Measurements from ENCODE around the gene NEK5. TPM values are rescaled to one million over a fixed set of nuclear protein-coding genes. Genes with fewer than 3 reads are reported as not detected.

The NEK5 gene
- polyA plus RNA-seq, 3 donors = 0.07 TPM; not detected in 2

- no peak overlapping the region for H3K27ac Mint-ChIP-seq
- H3K4me2 ChIP-seq (replicated peaks; ENCODE audit: extremely low read depth, low read length, poor library complexity, severe bottlenecking) = no peak overlapping the region
These were observed 3.3 kb downstream of the NEK5 start for GRCh38 chr13:52125547-52125946.

GRCh38 chr13:52118595-52118994 is 10.3 kb downstream of the NEK5 start:
- Histone ChIP-seq H3K4me2 (replicated peaks; ENCODE audit: extremely low read depth, low read length, poor library complexity, severe bottlenecking) (no peak overlapping the region), H4K20me1 (ENCODE audit: insufficient read depth, low read length) (no peaks in the 10 kb centered on the region), H3K9me3 (replicated peaks in 1 of 2; ENCODE audit: control insufficient read depth in 1 of 2, insufficient read depth in 1 of 2, low read length in 2 of 2) (no peaks in the 10 kb centered on the region), H3K4me1 (ENCODE audit: control insufficient read depth in 1 of 2, insufficient read depth in 2 of 2, low read length in 2 of 2) (no peaks in the 10 kb centered on the region), H3K9ac (ENCODE audit: insufficient read depth, low read length, poor library complexity, severe bottlenecking) (no peak overlapping the region), H3K79me2 (ENCODE audit: insufficient read depth, low read length) (no peaks in the 10 kb centered on the region), H3K4me3 (replicated peaks in 1 of 3; ENCODE audit: low read depth in 2 of 3, low read length in 3 of 3) (no peak overlapping the region), H3K27ac (ENCODE audit: low read depth in 1 of 2, low read length in 2 of 2) (no peak overlapping the region), H2AFZ (ENCODE audit: insufficient read depth, low read depth, low read length, poor library complexity, severe bottlenecking) (no peak overlapping the region), H3K27me3 (ENCODE audit: control insufficient read depth in 2 of 2, insufficient read depth in 2 of 2, low read length in 2 of 2) (peaks cover 0 to 3% of the 10 kb centered on the region in 2 donors), H3K36me3 (replicated peaks in 1 of 2; ENCODE audit: control insufficient read depth in 1 of 2, insufficient read depth in 2 of 2, low read length in 2 of 2) (no peaks in the 10 kb centered on the region)
- DNase-seq = no peak
- Mint-ChIP-seq H3K27me3 (ENCODE audit: low read depth in 3 of 3) (peaks cover under 1 to 4% (median 3%) of the 10 kb centered on the region in 3 donors), H3K4me3 (no peak overlapping the region), H3K36me3 (no peaks in the 10 kb centered on the region), H3K9me3 (no peaks in the 10 kb centered on the region), H3K4me1 (no peaks in the 10 kb centered on the region), H3K27ac (no peak overlapping the region)
- no peak for TF ChIP-seq CTCF (IDR thresholded peaks at IDR 0.05)
- WGBS (ENCODE audit: insufficient coverage) = no CpG with 5 or more reads among the region's 3 CpGs
- intact Hi-C loops (cut with micrococcal nuclease) = no loop called here

More at GRCh38 chr13:52125547-52125946, 3.3 kb downstream of the NEK5 start:
- peaks cover 16 to 21% of the 10 kb centered on the region in 2 donors for H3K4me1 ChIP-seq (ENCODE audit: control insufficient read depth in 1 of 2, insufficient read depth in 2 of 2, low read length in 2 of 2)
- no peaks in the 10 kb centered on the region for H3K9me3 ChIP-seq (replicated peaks in 1 of 2; ENCODE audit: control insufficient read depth in 1 of 2, insufficient read depth in 1 of 2, low read length in 2 of 2)
- H4K20me1 ChIP-seq (ENCODE audit: insufficient read depth, low read length) = no peaks in the 10 kb centered on the region
- no peak overlapping the region for H3K9ac ChIP-seq (ENCODE audit: insufficient read depth, low read length, poor library complexity, severe bottlenecking)
- peaks cover 0 to 2% of the 10 kb centered on the region in 2 donors for H3K36me3 ChIP-seq (replicated peaks in 1 of 2; ENCODE audit: control insufficient read depth in 1 of 2, insufficient read depth in 2 of 2, low read length in 2 of 2)
- H3K27me3 Mint-ChIP-seq (ENCODE audit: low read depth in 3 of 3) = peaks cover 4 to 14% (median 4%) of the 10 kb centered on the region in 3 donors
- intact Hi-C loops (cut with micrococcal nuclease) = loop anchor here in 1 of 2 donors (10.0 kb wide), 2 partner anchors 121 to 1001 kb away; no protein-coding TSS in a partner anchor
- no peaks in the 10 kb centered on the region for H3K27me3 ChIP-seq (ENCODE audit: control insufficient read depth in 2 of 2, insufficient read depth in 2 of 2, low read length in 2 of 2)
- H3K4me3 Mint-ChIP-seq = no peak overlapping the region
- H3K4me1 Mint-ChIP-seq = peaks cover 21% of the 10 kb centered on the region
- WGBS (ENCODE audit: insufficient coverage) = 100% methylated on average over 1 of the region's 3 CpGs
- no peak for TF ChIP-seq CTCF (IDR thresholded peaks at IDR 0.05)
- peaks cover 5 to 6% of the 10 kb centered on the region in 2 donors for H3K36me3 Mint-ChIP-seq
- H3K4me3 ChIP-seq (replicated peaks in 1 of 3; ENCODE audit: low read depth in 2 of 3, low read length in 3 of 3) = no peak overlapping the region
- peaks cover 0 to 2% (median 0%) of the 10 kb centered on the region in 7 donors for H3K9me3 Mint-ChIP-seq
- no peak overlapping the region for H2AFZ ChIP-seq (ENCODE audit: insufficient read depth, low read depth, low read length, poor library complexity, severe bottlenecking)
- no peak overlapping the region for H3K27ac ChIP-seq (ENCODE audit: low read depth in 1 of 2, low read length in 2 of 2)
- DNase-seq = no peak
- H3K79me2 ChIP-seq (ENCODE audit: insufficient read depth, low read length) = no peaks in the 10 kb centered on the region
